ENCODE data around the gene CILP2. TPM values are rescaled to one million over a fixed set of nuclear protein-coding genes. Genes with fewer than 3 reads are reported as not detected.

CILP2 gene
- total and polyA plus RNA-seq, 2 experiments from 2014 or later, result 4.0 to 21.6 TPM

GRCh38 chr19:19510432-19510831, 27.6 kb upstream of the CILP2 start (continued):
- TF ChIP-seq CTCF (conservative IDR thresholded peaks at IDR 0.05; ENCODE audit: low read depth in 2 of 2), result no peak
- no peak for TF ChIP-seq EZH2 (IDR thresholded peaks at IDR 0.05; ENCODE audit: low read depth, unreplicated experiment)
- TF ChIP-seq ZNF331 (CRISPR knock-in tag; IDR thresholded peaks at IDR 0.05; ENCODE audit: low read depth), result no peak

GRCh38 chr19:19513682-19514081, 24.4 kb upstream of the CILP2 start:
- Histone ChIP-seq H3K9me2 (ENCODE audit: insufficient read depth) (no peaks in the 10 kb centered on the region), H3K36me3 (ENCODE audit: insufficient read depth) (no peaks in the 10 kb centered on the region), H3K4me1 (ENCODE audit: insufficient read depth) (no peaks in the 10 kb centered on the region; the same call in 1 of the 2 replicates), H2AFZ (no peak overlapping the region), H3K79me2 (replicated peaks; ENCODE audit: insufficient read depth) (peaks cover 22% of the 10 kb centered on the region), H3K4me2 (no peak overlapping the region), H3F3A (replicated peaks; ENCODE audit: low read depth) (peaks cover 11% of the 10 kb centered on the region; the same call in 1 of the 2 replicates), H3K27me3 (ENCODE audit: insufficient read depth) (no peaks in the 10 kb centered on the region), H4K20me1 (replicated peaks; ENCODE audit: insufficient read depth) (0 out of 2 replicates have a peak, but pooled peaks cover 8% of the 10 kb centered on the region), H3K27ac (ENCODE audit: low read depth) (no peak overlapping the region), H3K4me3 (no peak overlapping the region)
- ATAC-seq, result no peak
- Mint-ChIP-seq H3K27me3 (ENCODE audit: insufficient read depth, low read depth, poor library complexity) (peaks cover 21% of the 10 kb centered on the region), H3K36me3 (ENCODE audit: low read depth) (peaks cover 11% of the 10 kb centered on the region; the same call in 2 of the 3 replicates), H3K4me3 (no peak overlapping the region), H3K4me1 (peaks cover 7% of the 10 kb centered on the region; the same call in 2 of the 3 replicates), H3K27ac (no peak overlapping the region), H3K9me3 (no peaks in the 10 kb centered on the region; the same call in 2 of the 3 replicates)
- DNase-seq (ENCODE audit: low spot score), result no peak
- TF ChIP-seq ETS1 (IDR thresholded peaks at IDR 0.05) (no peak), POLR2AphosphoS5 (IDR thresholded peaks at IDR 0.05; ENCODE audit: low read depth) (no peak), ZNF462 (CRISPR knock-in tag; IDR thresholded peaks at IDR 0.05) (no peak), NANOG (IDR thresholded peaks at IDR 0.05; ENCODE audit: borderline replicate concordance) (no peak), CREB1 (CRISPR knock-in tag; IDR thresholded peaks at IDR 0.05; ENCODE audit: low read depth) (no peak), ZNF114 (CRISPR knock-in tag; IDR thresholded peaks at IDR 0.05) (no peak), EZH2phosphoT487 (IDR thresholded peaks at IDR 0.05; ENCODE audit: unreplicated experiment) (no peak), EZH2 (IDR thresholded peaks at IDR 0.05; ENCODE audit: low read depth, unreplicated experiment) (no peak), JUNB (IDR thresholded peaks at IDR 0.05; ENCODE audit: unreplicated experiment) (no peak), REST (IDR thresholded peaks at IDR 0.05; ENCODE audit: unreplicated experiment) (no peak)

All from GM23338 (cell line).